ENCODE results near the gene PDZRN3. TPM values are rescaled to one million over a fixed set of nuclear protein-coding genes. Genes with fewer than 3 reads are reported as not detected.

PDZRN3 gene
- total RNA-seq, 1 donor from 2014 or later = 58.6 TPM

DNA sequence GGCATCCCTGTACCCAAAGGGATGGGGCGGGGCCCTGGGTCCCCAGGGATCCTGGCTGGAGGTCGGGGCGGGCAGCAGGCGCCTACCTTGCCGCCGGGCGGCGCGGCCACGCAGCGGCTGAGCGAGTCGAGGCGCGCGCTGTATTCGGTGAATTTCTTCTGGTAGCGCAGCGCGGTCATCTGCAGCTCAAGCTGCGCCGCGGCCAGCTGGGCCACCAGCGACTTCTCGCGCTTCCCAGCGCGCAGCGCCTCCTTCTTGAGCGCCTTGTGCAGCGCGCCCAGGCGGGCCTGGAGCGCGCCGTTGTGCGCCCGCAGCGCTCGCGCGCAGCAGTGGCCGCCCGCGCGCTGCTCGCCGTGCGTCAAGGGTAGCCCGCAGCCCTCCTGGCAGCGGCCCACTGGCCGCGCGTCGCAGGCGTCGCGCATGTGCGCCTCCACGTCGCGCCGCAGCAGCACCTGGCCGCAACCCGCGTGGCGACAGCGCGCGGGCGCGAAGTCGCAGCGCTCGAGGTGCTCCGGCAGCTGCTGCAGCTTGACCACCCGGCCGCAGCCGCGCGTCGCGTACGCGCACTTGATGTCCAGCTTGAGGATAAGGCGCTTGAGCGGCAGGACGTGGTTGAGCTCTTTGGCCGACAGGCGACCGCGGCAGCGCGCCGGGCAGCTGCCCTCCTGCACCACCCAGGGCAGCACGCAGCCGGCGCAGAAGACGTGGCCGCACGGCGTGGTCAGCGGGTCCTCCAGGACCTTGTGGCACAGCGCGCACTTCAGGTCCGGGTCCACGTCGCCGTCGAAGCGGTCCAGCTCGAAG lies 522 bp downstream of the PDZRN3 start:
- Mint-ChIP-seq H3K4me1 (ENCODE audit: unreplicated experiment) (peaks cover 51% of the 10 kb centered on the region), H3K36me3 (peaks cover 4% of the 10 kb centered on the region), H3K9me3 (no peaks in the 10 kb centered on the region), H3K27ac (no peak overlapping the region), H3K4me3 (peak overlapping the region; percentile 93), H3K27me3 (peaks cover 26% of the 10 kb centered on the region)
- peak; percentile 79 for DNase-seq (ENCODE audit: extremely low spot score, unreplicated experiment)
- TF ChIP-seq, protein P1, sequence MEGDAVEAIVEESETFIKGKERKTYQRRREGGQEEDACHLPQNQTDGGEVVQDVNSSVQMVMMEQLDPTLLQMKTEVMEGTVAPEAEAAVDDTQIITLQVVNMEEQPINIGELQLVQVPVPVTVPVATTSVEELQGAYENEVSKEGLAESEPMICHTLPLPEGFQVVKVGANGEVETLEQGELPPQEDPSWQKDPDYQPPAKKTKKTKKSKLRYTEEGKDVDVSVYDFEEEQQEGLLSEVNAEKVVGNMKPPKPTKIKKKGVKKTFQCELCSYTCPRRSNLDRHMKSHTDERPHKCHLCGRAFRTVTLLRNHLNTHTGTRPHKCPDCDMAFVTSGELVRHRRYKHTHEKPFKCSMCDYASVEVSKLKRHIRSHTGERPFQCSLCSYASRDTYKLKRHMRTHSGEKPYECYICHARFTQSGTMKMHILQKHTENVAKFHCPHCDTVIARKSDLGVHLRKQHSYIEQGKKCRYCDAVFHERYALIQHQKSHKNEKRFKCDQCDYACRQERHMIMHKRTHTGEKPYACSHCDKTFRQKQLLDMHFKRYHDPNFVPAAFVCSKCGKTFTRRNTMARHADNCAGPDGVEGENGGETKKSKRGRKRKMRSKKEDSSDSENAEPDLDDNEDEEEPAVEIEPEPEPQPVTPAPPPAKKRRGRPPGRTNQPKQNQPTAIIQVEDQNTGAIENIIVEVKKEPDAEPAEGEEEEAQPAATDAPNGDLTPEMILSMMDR (conservative IDR thresholded peaks at IDR 0.05) = peak; percentile 40

DNA sequence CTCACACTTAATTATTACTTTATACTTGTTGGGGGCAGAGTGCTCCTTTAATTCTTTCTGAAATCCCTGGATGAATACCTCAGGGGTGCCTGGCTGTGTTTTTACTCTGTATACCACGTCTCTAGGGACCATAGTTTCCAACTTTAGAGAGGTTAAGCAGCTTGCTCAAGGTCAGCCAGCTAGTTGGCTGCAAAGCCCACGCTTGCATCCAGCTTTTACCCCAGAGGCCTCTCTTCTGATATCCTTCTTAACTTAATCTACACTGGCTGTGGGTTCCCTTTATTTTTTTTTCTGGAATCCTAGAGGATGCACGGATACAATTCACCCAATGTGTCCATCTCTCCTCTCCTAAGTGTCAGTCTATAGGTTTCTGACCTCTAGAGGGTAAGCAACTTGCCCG lies 1.4 kb downstream of the PDZRN3 start:
- Mint-ChIP-seq H3K27me3 (peaks cover 24% of the 10 kb centered on the region), H3K4me3 (peak overlapping the region; percentile 93), H3K9me3 (no peaks in the 10 kb centered on the region), H3K36me3 (peaks cover 4% of the 10 kb centered on the region), H3K4me1 (ENCODE audit: unreplicated experiment) (peaks cover 55% of the 10 kb centered on the region), H3K27ac (no peak overlapping the region)
- TF ChIP-seq, protein P1 (conservative IDR thresholded peaks at IDR 0.05) = no peak
- DNase-seq (ENCODE audit: extremely low spot score, unreplicated experiment) = no peak

DNA sequence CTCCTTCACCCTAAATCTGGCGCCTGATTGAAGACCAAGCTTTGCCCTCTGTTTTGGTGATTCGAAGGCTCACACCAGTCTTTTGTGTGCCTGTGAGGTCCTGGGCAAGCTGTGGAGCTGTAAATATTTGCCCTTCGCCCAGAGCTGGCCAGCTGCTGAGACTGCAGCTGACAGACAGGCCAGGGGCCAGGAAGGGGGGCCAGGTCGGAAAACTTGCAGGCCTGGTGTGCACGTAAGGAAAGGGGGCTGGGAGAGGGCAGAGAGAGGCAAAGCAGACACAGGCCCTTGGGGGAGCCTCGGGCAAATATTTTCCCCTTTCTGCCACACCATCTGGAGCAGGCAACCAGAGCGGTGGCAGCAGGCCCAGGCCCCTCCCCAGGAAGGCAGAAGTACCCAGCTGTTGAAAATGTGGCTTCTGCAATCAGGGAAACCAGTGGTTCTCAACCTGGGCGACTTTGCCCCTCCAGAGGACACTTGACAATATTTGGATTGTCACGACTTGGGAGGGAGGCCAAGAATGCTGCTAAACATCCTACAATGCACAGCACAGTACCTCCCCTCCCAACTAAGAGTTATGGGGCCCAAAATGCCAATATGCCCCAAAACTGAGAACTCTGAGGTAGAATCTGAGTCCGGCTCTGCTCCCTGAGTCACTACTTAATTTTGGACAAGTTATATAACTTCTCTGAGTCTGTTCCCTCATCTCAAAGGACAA lies 2.5 kb downstream of the PDZRN3 start:
- Mint-ChIP-seq H3K27ac (peak overlapping the region; percentile 44), H3K36me3 (peaks cover 4% of the 10 kb centered on the region), H3K4me1 (ENCODE audit: unreplicated experiment) (peaks cover 55% of the 10 kb centered on the region), H3K9me3 (no peaks in the 10 kb centered on the region), H3K4me3 (peak overlapping the region; percentile 93), H3K27me3 (peaks cover 21% of the 10 kb centered on the region)
- TF ChIP-seq, protein P1 (conservative IDR thresholded peaks at IDR 0.05) = no peak
- no peak for DNase-seq (ENCODE audit: extremely low spot score, unreplicated experiment)

DNA sequence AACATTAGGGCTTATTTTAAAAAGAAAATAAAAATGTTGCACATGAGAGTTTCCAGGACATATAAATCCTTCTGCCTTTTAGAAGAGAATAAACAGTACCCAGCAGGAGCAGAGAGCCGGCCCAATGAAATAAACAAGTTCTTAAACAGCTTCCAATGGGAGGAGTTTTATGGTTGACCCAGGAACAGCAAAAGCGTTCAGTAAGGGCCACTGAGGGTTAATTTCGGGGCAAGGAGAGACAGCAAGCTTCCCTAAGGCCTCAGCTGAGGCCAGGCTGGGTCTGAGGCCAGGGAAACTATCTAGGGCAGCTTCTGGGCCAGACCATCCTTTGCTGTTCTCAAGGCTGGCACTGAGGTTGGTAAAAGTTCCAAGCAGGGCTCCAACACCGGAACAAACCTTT lies 3.4 kb downstream of the PDZRN3 start:
- peaks cover 54% of the 10 kb centered on the region for H3K4me1 Mint-ChIP-seq (ENCODE audit: unreplicated experiment)
- no peak for DNase-seq (ENCODE audit: extremely low spot score, unreplicated experiment)
- H3K27me3 Mint-ChIP-seq = peaks cover 15% of the 10 kb centered on the region
- no peaks in the 10 kb centered on the region for H3K9me3 Mint-ChIP-seq
- peaks cover 10% of the 10 kb centered on the region for H3K36me3 Mint-ChIP-seq
- H3K27ac Mint-ChIP-seq = peak overlapping the region; percentile 44
- H3K4me3 Mint-ChIP-seq = peak overlapping the region; percentile 93
- TF ChIP-seq, protein P1 (conservative IDR thresholded peaks at IDR 0.05) = no peak

DNA sequence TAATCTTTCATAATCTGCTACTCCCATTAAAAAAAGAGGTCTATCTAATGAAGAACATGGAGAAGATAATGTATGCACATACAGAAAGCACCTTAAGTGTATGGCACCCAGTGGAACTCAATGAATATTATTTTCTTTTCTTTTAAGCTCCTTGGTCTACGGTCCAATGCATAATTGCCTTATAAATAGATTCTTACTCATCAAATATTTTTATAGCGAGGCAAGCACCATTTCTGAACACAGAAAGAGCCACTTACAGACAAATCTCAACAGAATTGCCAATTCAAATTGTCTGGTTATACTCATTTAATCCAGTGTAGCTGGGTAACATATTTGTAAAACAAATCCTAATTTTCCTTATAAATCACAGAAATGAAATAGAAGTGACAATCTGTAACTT lies 6.3 kb downstream of the PDZRN3 start:
- H3K36me3 Mint-ChIP-seq = peaks cover 14% of the 10 kb centered on the region
- peaks cover 47% of the 10 kb centered on the region for H3K4me1 Mint-ChIP-seq (ENCODE audit: unreplicated experiment)

More for the DNA sequence above, 6.3 kb downstream of the PDZRN3 start:
- Mint-ChIP-seq H3K9me3 (no peaks in the 10 kb centered on the region), H3K27ac (no peak overlapping the region), H3K4me3 (peak overlapping the region; percentile 14), H3K27me3 (peaks cover 3% of the 10 kb centered on the region)
- TF ChIP-seq, protein P1 (conservative IDR thresholded peaks at IDR 0.05) = no peak
- no peak for DNase-seq (ENCODE audit: extremely low spot score, unreplicated experiment)
